HG02840 (cell line): ENCODE measurements around the gene BMAL2.

Experiments
- ATAC-seq: cut with Tn5 transposase; IDR thresholded peaks from one replicate; pipeline ENCODE4 v1.9.1; 2021; ENCODE audit warnings: mild to moderate bottlenecking, moderate library complexity, moderate number of reproducible peaks; ENCODE audit not compliant: unreplicated experiment, low FRiP score

BMAL2 gene

DNA sequence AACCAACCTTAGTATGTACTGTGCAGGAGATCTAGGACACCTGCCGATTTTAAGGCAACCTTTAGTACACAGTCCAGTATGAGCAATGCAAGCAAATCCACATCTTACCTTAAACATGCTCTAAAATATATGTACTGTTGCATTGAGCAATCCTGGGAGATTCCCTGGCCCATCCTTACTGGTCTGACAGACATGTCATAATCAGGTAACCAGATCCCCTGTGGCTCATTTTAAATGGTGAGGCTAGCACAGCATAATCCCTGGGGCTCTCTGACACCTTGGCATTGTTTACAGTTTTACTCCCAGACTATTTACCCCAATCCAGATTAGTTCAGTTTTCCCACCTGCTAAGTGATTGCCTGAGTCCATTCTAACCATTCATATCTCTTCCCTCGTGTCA, 15.1 kb downstream of the BMAL2 start:
- ATAC-seq: no peak

DNA sequence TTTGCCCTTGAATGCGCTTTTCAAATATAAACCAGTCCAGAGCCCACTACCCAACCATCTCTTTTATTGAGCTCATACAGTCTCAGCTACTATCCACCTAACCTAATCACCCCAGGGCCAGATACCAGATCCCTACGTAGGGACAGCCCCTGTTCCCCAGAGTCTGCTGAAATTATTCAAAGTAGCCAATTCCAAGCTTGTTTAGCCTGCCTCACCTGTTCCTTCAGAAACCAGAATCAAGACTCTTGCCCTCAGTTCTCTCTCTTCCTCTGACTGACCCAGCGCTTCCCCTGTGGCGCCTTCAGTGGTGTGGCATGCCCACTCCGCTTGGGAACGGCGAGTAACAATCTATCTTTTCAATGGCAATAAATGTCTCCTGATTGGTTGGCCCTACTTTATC, 18.8 kb downstream of the BMAL2 start:
- ATAC-seq: no peak

DNA sequence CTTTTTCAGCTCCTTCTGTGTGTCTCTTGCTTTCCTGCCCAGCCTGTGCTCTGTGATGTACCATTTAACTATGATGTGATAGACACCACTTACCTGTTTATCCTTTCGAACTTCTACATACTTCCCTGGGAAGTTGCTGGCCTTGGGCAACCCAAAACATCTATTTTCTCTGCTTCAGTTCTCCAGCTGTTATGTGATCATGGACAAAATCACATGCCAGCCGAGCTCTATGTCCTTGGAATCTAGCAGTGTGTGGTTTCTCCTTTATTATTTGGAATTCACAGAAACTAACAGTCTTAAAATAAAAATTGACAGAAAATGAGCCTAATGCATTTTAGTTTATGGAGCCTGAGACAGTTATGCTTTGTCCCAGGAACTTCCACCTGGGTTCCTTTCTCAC, 22.9 kb downstream of the BMAL2 start:
- ATAC-seq: no peak

DNA sequence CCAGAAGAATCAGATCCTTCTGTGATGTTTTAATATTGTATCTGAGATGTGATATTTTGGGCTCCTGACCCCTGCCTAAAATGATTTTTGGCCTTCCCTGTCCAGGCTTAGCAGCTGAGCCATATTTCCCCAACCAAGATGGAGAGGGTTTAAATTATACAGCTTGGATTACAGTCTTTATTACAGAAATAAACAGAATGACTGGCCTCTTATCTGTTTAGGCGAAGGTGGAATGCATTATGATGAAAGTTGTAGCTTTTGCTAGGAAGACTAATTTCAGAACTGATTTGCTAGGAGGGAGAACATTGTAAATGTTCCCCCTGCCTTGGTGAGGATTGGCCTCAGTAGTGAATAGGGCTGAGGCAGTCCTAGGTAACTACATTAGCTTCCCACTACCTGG, 23.3 kb downstream of the BMAL2 start:
- ATAC-seq: no peak

DNA sequence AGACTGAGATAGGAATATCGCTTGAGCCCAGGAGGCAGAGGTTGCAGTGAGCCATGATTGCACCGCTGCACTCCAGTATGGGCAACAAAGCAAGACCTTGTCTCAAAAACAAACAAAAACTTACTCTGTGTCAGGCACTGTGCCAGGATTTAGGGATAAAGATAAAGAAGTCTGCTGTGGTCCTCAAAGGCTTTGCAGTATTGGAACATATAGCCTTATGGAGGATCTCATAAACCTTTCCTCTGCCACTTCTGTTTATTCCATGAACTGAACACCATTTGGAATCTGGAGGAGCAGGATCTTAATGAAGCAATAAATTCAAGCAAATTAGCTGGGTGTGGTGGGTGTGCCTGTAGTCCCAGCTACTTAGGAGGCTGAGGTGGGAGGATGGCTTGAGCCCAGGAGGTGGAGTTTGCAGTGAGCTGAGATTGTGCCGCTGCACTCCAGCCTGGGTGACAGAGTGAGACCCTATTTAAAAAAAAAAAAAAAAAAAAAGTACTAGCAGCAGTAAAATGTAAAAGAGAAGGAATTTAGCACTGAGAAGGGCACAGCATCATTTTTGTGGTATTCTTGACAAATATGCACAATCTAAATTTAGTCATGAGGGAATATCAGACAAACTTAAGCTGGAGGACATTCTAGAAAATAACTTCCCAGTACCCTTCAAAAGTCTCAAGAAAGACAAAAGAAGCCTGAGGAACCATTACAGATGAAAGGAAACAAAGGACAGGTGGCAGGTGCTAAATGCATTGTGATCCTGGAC, 27.1 kb downstream of the BMAL2 start:
- no peak for ATAC-seq

DNA sequence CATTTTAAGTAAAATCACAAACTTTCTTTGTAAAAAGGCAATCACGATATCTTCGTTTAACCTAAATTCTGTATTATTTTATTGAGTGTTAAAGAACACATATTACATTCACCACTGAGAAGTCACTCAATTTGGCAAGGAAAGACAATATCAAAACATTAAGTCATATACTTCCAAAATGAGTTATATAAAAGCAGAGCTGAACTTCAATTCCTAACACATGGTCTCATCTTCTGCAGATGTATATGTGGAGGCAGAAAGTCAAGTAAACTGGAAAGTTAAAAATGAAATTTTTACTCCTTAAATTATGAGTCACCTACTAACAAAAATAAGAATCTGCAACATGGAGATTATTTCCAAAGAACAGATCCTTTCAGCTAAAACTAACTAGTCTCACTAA, 28.7 kb downstream of the BMAL2 start:
- ATAC-seq: no peak

DNA sequence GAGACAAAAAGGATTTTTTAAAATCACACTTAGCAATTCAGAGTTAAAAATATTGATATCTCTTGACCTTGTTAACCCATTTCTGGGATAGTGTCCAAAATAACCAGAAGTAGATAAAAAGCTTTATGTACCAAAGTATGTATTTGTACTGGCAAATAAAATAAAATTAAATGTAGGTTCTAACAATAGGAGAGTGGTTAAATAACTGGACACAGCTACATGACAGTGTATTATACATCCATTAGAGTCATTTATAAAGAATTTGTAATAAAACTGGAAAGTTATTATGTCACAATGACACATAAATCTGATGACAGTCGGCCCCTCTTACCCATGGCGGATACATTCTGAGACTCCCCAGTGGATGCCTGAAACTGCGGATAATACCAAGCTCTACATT, 34.0 kb downstream of the BMAL2 start:
- no peak for ATAC-seq

DNA sequence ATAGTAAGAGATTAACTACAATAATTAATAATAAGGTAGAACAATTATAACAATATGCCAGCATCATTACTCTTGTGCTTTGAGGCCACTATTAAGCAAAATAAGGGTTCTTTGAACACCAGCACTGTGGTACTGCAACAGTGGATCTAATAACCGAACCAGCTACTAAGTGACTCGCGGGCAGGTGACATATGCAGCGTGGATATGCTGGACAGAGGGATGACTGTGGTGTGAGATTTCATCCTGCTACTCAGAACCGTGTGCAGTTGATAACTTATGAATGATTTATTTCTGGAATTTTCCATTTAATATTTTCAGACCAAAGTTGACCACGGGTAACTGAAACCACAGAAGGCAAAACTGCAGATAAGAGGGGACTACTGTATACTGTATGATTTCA, 34.4 kb downstream of the BMAL2 start:
- no peak for ATAC-seq

DNA sequence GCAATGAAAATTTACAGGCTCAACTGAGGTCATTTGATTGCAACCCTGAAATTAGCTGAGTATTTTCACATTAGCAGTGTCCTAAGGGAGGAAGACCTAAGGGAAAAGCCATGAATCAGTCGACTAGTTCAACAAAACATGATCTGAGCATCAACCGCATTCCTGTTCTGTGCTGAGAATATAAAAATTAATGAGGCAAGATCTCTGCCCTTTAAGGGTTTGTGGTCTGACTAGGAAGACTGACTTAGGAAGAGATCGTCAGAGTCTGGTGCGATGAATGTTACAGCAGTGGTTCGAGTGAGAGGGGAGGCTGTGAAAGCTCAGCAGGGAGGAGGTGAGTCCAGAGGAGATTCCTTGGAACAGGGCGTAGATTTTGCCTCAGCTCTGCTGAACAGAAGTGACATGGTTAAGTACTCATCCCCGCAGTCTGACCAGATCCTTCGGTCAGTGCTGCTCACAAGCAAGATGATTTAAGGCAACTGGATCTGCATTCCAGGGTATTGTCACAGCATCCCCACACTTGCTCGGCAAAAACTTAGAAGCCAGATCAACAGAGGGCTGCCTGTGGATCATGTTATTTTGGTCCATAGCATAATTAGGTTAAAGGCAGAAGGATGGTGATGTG, 49.6 kb downstream of the BMAL2 start:
- ATAC-seq: no peak
